Progenitor cell of endocrine pancreas (in vitro differentiated cells): ENCODE data around the gene HCN4. TPM values are rescaled to one million over a fixed set of nuclear protein-coding genes. Genes with fewer than 3 reads are reported as not detected.

Source experiments
- DNase-seq: peaks from one replicate; pipeline ENCODE4 v3.0.0; 2021; ENCODE audit warnings: low spot score; ENCODE audit not compliant: unreplicated experiment
- H3K27ac Mint-ChIP-seq: 2 replicates; pipeline ENCODE4 v1.8.0; 2021; ENCODE audit warnings: mild to moderate bottlenecking, moderate library complexity, mixed read lengths
- H3K27me3 Mint-ChIP-seq: 2 replicates; pipeline ENCODE4 v1.8.0; 2021; ENCODE audit warnings: mixed read lengths
- H3K36me3 Mint-ChIP-seq: 2 replicates; pipeline ENCODE4 v1.8.0; 2022; ENCODE audit warnings: mixed read lengths; ENCODE audit not compliant: insufficient read depth
- H3K4me1 Mint-ChIP-seq: 2 replicates; pipeline ENCODE4 v1.8.0; 2021; ENCODE audit warnings: low read depth, mixed read lengths
- H3K4me3 Mint-ChIP-seq: 2 replicates; pipeline ENCODE4 v1.8.0; 2021; ENCODE audit warnings: low read depth, mild to moderate bottlenecking, moderate library complexity, mixed read lengths
- H3K9me3 Mint-ChIP-seq: 2 replicates; pipeline ENCODE4 v1.8.0; 2021; ENCODE audit warnings: low read depth, mixed read lengths
- total RNA-seq: library from RNA; stranded (reverse); gene quantifications from 2 replicates; pipeline ENCODE4 v1.2.1, GENCODE V29; 2021
- TF ChIP-seq, protein P1 (sequence below): fragments of 200-600 bp; sonication (generic); IDR thresholded peaks from one replicate; pipeline ENCODE4 v1.5.0; 2021; ENCODE audit warnings: antibody characterized with exemption, mild to moderate bottlenecking; ENCODE audit not compliant: unreplicated experiment

HCN4 gene
- total RNA-seq, 1 donor from 2014 or later, result 4.9 TPM

- H3K27ac Mint-ChIP-seq, result no peak overlapping the region
- no peak overlapping the region for H3K4me3 Mint-ChIP-seq
- H3K9me3 Mint-ChIP-seq, result no peaks in the 10 kb centered on the region
- H3K4me1 Mint-ChIP-seq, result peaks cover 9% of the 10 kb centered on the region
- TF ChIP-seq, protein P1, sequence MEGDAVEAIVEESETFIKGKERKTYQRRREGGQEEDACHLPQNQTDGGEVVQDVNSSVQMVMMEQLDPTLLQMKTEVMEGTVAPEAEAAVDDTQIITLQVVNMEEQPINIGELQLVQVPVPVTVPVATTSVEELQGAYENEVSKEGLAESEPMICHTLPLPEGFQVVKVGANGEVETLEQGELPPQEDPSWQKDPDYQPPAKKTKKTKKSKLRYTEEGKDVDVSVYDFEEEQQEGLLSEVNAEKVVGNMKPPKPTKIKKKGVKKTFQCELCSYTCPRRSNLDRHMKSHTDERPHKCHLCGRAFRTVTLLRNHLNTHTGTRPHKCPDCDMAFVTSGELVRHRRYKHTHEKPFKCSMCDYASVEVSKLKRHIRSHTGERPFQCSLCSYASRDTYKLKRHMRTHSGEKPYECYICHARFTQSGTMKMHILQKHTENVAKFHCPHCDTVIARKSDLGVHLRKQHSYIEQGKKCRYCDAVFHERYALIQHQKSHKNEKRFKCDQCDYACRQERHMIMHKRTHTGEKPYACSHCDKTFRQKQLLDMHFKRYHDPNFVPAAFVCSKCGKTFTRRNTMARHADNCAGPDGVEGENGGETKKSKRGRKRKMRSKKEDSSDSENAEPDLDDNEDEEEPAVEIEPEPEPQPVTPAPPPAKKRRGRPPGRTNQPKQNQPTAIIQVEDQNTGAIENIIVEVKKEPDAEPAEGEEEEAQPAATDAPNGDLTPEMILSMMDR, result no peak
- peaks cover 12% of the 10 kb centered on the region for H3K36me3 Mint-ChIP-seq
- H3K27me3 Mint-ChIP-seq, result no peaks in the 10 kb centered on the region
- no peak for DNase-seq
Observed at GRCh38 chr15:73275862-73276261, 92.9 kb downstream of the HCN4 start.

DNA sequence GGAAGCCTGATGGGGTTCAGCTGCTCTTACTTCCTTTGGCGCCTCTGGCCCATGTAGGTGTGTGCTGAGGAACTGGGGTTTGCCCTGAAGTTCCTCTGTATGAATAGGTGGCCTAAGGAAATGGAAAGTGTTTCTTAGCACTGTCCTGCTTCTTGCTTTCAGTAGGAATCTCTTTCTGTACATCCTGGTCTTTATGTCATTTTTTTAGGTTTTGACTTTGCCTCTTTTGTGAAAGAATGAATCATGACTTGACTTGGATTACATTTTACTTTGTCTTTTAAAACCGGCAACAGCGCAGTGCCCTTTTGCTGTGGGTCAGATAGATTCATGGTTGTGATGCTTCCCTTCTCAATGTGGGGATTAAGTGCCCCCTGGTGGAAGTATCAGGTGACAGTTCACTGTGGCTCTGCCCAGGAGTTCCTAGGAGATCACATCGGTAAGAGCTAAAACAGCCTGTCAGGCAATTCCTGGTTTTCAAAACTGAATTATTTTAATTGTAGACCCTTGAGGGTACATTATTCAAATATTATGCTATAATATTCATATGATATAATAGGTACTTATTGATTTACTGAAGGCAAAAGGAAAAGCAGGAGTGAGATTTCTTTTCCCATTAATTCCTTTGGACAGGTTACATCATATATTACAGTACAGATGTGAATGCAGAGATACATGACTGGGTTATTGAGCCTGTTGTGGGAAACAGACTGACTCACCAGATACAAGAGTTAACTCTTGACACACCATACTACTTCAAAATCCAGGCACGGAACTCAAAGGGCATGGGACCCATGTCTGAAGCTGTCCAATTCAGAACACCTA, 95.4 kb downstream of the HCN4 start:
- peak; percentile 30 for DNase-seq
- H3K27ac Mint-ChIP-seq, result no peak overlapping the region
- no peaks in the 10 kb centered on the region for H3K27me3 Mint-ChIP-seq
- peaks cover 9% of the 10 kb centered on the region for H3K4me1 Mint-ChIP-seq
- no peaks in the 10 kb centered on the region for H3K9me3 Mint-ChIP-seq
- TF ChIP-seq, protein P1, result peak; percentile 77
- H3K36me3 Mint-ChIP-seq, result peaks cover 12% of the 10 kb centered on the region
- H3K4me3 Mint-ChIP-seq, result no peak overlapping the region

GRCh38 chr15:73270366-73271097, 98.2 kb downstream of the HCN4 start:
- H3K9me3 Mint-ChIP-seq, result no peaks in the 10 kb centered on the region
- H3K4me1 Mint-ChIP-seq, result peaks cover 9% of the 10 kb centered on the region
- H3K27me3 Mint-ChIP-seq, result no peaks in the 10 kb centered on the region
- TF ChIP-seq, protein P1, result no peak
- no peak overlapping the region for H3K4me3 Mint-ChIP-seq
- no peak for DNase-seq
- H3K36me3 Mint-ChIP-seq, result peaks cover 20% of the 10 kb centered on the region
- no peak overlapping the region for H3K27ac Mint-ChIP-seq

Other genes with a start within 250 kb of the HCN4 start
- gene REC114, start 74.2 kb upstream of the HCN4 start, total RNA-seq, result not detected in 2 replicates